ENCODE measurements around the gene CUL9. TPM values are rescaled to one million over a fixed set of nuclear protein-coding genes. Genes with fewer than 3 reads are reported as not detected.
A peak's percentile ranks its signal among the peaks of the same experiment; 100 is the strongest.

Gene CUL9
- total RNA-seq, 2 experiments from 2014 or later: 32.9 to 37.0 TPM

DNA sequence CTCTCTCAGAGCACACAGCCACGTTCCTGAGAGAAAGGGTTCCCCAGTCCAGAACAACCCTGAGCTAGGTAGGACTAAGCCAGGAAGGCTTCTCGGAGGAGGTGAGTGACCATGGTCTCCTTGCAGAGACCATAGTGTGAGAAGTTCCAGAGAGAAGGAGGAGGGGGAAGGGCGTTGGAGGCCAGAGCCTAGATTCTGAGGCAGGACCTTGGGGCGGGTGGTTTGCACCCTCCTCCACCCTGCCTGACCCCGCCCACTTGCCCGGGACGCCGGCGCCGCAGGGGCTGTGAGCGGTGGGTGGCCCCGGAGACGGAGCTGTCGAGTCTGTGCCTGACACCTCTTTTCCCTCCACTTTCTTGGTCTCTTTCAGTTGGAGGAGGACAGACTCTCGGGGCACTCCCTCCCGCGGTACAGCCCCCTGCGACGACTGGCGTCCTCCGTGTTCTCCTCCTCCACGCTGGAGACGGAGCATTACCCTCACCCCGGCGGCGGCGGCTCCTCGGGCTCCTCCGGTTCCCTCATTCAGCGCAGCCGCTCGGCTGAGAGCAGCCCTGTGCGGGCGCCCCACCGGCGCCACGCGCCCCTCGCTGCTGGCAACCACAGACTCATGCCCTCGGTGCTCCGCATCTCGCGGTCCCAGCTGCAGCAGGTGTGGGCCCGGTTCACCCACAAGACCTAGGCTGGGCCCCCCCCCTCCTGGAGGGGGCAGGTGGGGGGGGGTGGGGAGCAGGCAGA is 87.4 kb downstream of the CUL9 start:
- Histone ChIP-seq H3K36me3 (ENCODE audit: insufficient read depth, low read length) (no peaks in the 10 kb centered on the region), H3K9me3 (ENCODE audit: low read length) (no peaks in the 10 kb centered on the region), H3K9me2 (ENCODE audit: insufficient read depth, low read length) (no peaks in the 10 kb centered on the region), H3K4me3 (ENCODE audit: low read depth, low read length, poor library complexity, severe bottlenecking) (peak overlapping the region; percentile 6), H3K79me2 (ENCODE audit: insufficient read depth, low read depth, low read length) (no peaks in the 10 kb centered on the region), H3K27ac (ENCODE audit: low read depth, low read length, poor library complexity, severe bottlenecking) (no peak overlapping the region), H3K4me2 (ENCODE audit: low read length) (peak overlapping the region; percentile 44), H3K4me1 (ENCODE audit: insufficient read depth, low read length, poor library complexity, severe bottlenecking) (peaks cover 32% of the 10 kb centered on the region), H2AFZ (ENCODE audit: low read length) (no peak overlapping the region), H4K20me1 (ENCODE audit: insufficient read depth, low read length) (no peaks in the 10 kb centered on the region)
- POLR2A ChIA-PET: interaction anchor here (0.7 kb wide), 1 partner anchor 77 kb away, joined by 3 read pairs; no protein-coding TSS in a partner anchor
- peak; percentile 45 for DNase-seq (ENCODE audit: low spot score)
- CTCF ChIA-PET (ENCODE audit: unreplicated experiment): no interaction called here
- TF ChIP-seq, protein P1, sequence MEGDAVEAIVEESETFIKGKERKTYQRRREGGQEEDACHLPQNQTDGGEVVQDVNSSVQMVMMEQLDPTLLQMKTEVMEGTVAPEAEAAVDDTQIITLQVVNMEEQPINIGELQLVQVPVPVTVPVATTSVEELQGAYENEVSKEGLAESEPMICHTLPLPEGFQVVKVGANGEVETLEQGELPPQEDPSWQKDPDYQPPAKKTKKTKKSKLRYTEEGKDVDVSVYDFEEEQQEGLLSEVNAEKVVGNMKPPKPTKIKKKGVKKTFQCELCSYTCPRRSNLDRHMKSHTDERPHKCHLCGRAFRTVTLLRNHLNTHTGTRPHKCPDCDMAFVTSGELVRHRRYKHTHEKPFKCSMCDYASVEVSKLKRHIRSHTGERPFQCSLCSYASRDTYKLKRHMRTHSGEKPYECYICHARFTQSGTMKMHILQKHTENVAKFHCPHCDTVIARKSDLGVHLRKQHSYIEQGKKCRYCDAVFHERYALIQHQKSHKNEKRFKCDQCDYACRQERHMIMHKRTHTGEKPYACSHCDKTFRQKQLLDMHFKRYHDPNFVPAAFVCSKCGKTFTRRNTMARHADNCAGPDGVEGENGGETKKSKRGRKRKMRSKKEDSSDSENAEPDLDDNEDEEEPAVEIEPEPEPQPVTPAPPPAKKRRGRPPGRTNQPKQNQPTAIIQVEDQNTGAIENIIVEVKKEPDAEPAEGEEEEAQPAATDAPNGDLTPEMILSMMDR (conservative IDR thresholded peaks at IDR 0.05; ENCODE audit: low read length): no peak
- no peak for TF ChIP-seq EZH2phosphoT487 (IDR thresholded peaks at IDR 0.05; ENCODE audit: borderline replicate concordance, low read depth, low read length)
- BruUV-seq (replicated peaks): no TSS peak
- intact Hi-C loops (cut with micrococcal nuclease; ENCODE audit: unreplicated experiment): loop anchor here (5.0 kb wide), 2 partner anchors 63 to 113 kb away; no protein-coding TSS in a partner anchor

DNA sequence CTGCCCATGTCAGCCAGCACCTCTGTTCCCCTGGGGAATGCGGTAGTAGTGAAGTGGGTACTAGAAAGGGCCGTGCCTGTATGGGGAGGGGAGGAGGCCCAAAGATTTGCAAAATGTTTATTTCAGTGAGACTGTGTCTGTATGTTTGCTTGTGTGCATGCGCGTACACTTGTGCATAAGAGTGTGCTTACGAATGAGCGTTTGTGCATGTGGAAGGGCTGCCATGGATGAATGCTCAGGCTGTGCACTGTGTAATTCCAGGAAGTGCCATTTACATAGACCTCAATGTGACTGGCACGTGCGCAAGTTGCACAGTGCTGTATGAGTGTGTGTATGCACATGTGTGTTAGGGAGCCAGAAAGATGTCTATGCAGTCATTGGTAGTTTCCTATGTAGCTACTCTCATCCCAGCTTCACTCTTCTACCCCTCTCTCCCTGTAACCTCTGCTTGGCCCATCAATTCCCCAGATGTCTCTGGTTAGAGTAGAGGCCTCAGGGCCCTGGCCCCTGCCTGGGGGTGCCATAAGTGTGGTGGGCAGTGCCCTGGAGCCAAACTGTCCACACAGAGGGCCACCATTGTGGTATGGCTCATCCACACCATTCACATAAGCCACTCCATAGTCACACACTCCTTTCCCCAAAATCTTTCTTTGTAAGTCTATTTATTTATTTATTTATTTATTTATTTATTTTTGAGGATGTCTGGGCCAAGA is 89.3 kb downstream of the CUL9 start:
- CTCF ChIA-PET (ENCODE audit: unreplicated experiment): no interaction called here
- Histone ChIP-seq H3K4me2 (ENCODE audit: low read length) (peak overlapping the region; percentile 44), H3K9me2 (ENCODE audit: insufficient read depth, low read length) (no peaks in the 10 kb centered on the region), H3K4me1 (ENCODE audit: insufficient read depth, low read length, poor library complexity, severe bottlenecking) (peaks cover 32% of the 10 kb centered on the region), H2AFZ (ENCODE audit: low read length) (peak overlapping the region; percentile 3; the same call in 1 of the 2 replicates), H3K79me2 (ENCODE audit: insufficient read depth, low read depth, low read length) (no peaks in the 10 kb centered on the region), H3K9me3 (ENCODE audit: low read length) (no peaks in the 10 kb centered on the region), H3K27ac (ENCODE audit: low read depth, low read length, poor library complexity, severe bottlenecking) (no peak overlapping the region), H3K36me3 (ENCODE audit: insufficient read depth, low read length) (no peaks in the 10 kb centered on the region), H4K20me1 (ENCODE audit: insufficient read depth, low read length) (no peaks in the 10 kb centered on the region), H3K4me3 (ENCODE audit: low read depth, low read length, poor library complexity, severe bottlenecking) (no peak overlapping the region)
- POLR2A ChIA-PET: interaction anchor here (0.6 kb wide), 1 partner anchor 77 kb away, joined by 8 read pairs; no protein-coding TSS in a partner anchor
- BruUV-seq (replicated peaks): no TSS peak
- TF ChIP-seq, protein P1 (conservative IDR thresholded peaks at IDR 0.05; ENCODE audit: low read length): no peak
- no peak for TF ChIP-seq EZH2phosphoT487 (IDR thresholded peaks at IDR 0.05; ENCODE audit: borderline replicate concordance, low read depth, low read length)
- peak; percentile 78 for DNase-seq (ENCODE audit: low spot score)
- intact Hi-C loops (cut with micrococcal nuclease; ENCODE audit: unreplicated experiment): loop anchor here (5.0 kb wide), 2 partner anchors 61 to 111 kb away; no protein-coding TSS in a partner anchor
